RWPE2 (cell line): ENCODE measurements around the gene PEX14.

Experiments
- ATAC-seq: fragments of 200-7000 bp; cut with Tn5 transposase; 3 replicates; pipeline ENCODE4 v1.9.1; 2021; ENCODE audit warnings: low read depth
- DNase-seq: peaks from one replicate; pipeline ENCODE4 v3.0.0-alpha.2; 2020; ENCODE audit warnings: low spot score
- H3K27ac ChIP-seq: fragments of 450-650 bp; 2 replicates; pipeline ENCODE4 v1.5.1; 2017; ENCODE audit warnings: mild to moderate bottlenecking; ENCODE audit not compliant: poor library complexity, severe bottlenecking
- H3K27me3 ChIP-seq: fragments of 250-450 bp; sonication (Bioruptor Pico); 2 replicates; pipeline ENCODE4 v1.5.1; 2021; ENCODE audit warnings: mild to moderate bottlenecking, moderate library complexity; ENCODE audit not compliant: insufficient read depth, poor library complexity, severe bottlenecking
- H3K36me3 ChIP-seq: fragments of 250-450 bp; sonication (Bioruptor Pico); 2 replicates; pipeline ENCODE4 v1.5.1; 2020; ENCODE audit warnings: low read depth, mild to moderate bottlenecking, moderate library complexity
- H3K4me1 ChIP-seq: fragments of 250-450 bp; sonication (Bioruptor Pico); 2 replicates; pipeline ENCODE4 v1.5.1; 2021; ENCODE audit warnings: mild to moderate bottlenecking, moderate library complexity; ENCODE audit not compliant: insufficient read depth, poor library complexity, severe bottlenecking
- H3K4me3 ChIP-seq: fragments of 250-450 bp; sonication (Bioruptor Pico); 2 replicates; pipeline ENCODE4 v1.5.1; 2021; ENCODE audit warnings: mild to moderate bottlenecking, moderate library complexity; ENCODE audit not compliant: severe bottlenecking
- H3K9me3 ChIP-seq: fragments of 250-450 bp; sonication (Bioruptor Pico); 2 replicates; pipeline ENCODE4 v1.5.1; 2021; ENCODE audit warnings: mild to moderate bottlenecking, moderate library complexity; ENCODE audit not compliant: severe bottlenecking
- CTCF ChIP-seq: fragments of 450-650 bp; IDR thresholded peaks from one replicate; pipeline ENCODE4 v1.5.1; 2017; ENCODE audit warnings: mild to moderate bottlenecking, moderate library complexity; ENCODE audit not compliant: poor library complexity, severe bottlenecking

Gene PEX14

GRCh38 chr1:10665930-10666850 lies 191.4 kb downstream of the PEX14 start:
- H3K9me3 ChIP-seq: no peaks in the 10 kb centered on the region
- no peaks in the 10 kb centered on the region for H3K27me3 ChIP-seq
- ATAC-seq (no peak; the same call in 2 of the 3 replicates), DNase-seq (no peak)
- H3K4me1 ChIP-seq: no peaks in the 10 kb centered on the region
- no peak overlapping the region for H3K4me3 ChIP-seq
- TF ChIP-seq CTCF: no peak
- no peak overlapping the region for H3K27ac ChIP-seq
- no peaks in the 10 kb centered on the region for H3K36me3 ChIP-seq

- Histone ChIP-seq H3K27ac (no peak overlapping the region), H3K4me1 (no peaks in the 10 kb centered on the region), H3K36me3 (no peaks in the 10 kb centered on the region), H3K9me3 (no peaks in the 10 kb centered on the region), H3K4me3 (no peak overlapping the region), H3K27me3 (no peaks in the 10 kb centered on the region)
- no peak for DNase-seq
- ATAC-seq: no peak; the same call in 2 of the 3 replicates
- TF ChIP-seq CTCF: no peak
These were observed 193.4 kb downstream of the PEX14 start for GRCh38 chr1:10667861-10668761.

- Histone ChIP-seq H3K36me3 (no peaks in the 10 kb centered on the region), H3K9me3 (no peaks in the 10 kb centered on the region), H3K27me3 (no peaks in the 10 kb centered on the region), H3K27ac (no peak overlapping the region), H3K4me3 (no peak overlapping the region), H3K4me1 (no peaks in the 10 kb centered on the region)
- ATAC-seq (no peak), DNase-seq (no peak)
- no peak for TF ChIP-seq CTCF
These were observed 194.8 kb downstream of the PEX14 start for GRCh38 chr1:10669570-10669969.

GRCh38 chr1:10670190-10670589 lies 195.4 kb downstream of the PEX14 start:
- Histone ChIP-seq H3K9me3 (no peaks in the 10 kb centered on the region), H3K4me3 (no peak overlapping the region), H3K27ac (no peak overlapping the region), H3K27me3 (no peaks in the 10 kb centered on the region), H3K4me1 (no peaks in the 10 kb centered on the region), H3K36me3 (no peaks in the 10 kb centered on the region)
- DNase-seq (no peak), ATAC-seq (no peak)
- TF ChIP-seq CTCF: no peak
